Activated CD4-positive, alpha-beta T cell treated with anti-CD3 and anti-CD28 coated beads for 24 hours (primary cell): Measurements from ENCODE around the gene EFCC1.
"Not testable (repeated sequence)": the region's sequence is repeated elsewhere in the genome, so short reads cannot be mapped to it uniquely, and the experiment has no call there.

Experiments
- DNase-seq, 2 donors: peaks; one replicate each; pipeline ENCODE4 v3.0.0-alpha.2; 2020; ENCODE audit warnings: low read depth in 2 of 2

Gene EFCC1

DNA sequence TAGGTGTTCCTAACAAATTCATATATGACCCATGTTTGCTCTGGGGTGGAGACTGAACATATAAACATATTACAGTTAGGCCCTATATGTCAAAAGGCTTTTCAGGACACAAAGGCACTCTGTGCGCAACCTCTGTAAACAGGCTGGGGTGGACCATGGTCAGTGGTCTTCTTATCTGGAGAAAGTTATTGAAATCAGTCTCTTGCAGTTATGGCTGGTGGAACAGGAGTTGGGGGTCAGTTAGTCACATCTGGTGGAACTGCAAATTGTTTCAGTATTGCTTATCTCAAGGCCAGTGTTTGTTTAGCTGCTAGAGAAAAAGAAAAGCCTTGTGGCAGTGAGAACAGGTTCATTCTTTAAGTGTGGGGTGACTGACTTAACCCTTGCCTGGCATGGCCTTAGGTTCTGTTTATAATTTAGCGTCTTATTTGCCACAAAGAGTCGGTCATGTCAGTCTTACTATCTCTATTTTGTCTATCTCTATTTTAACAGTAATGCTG is 53.6 kb downstream of the EFCC1 start:
- no peak for DNase-seq

GRCh38 chr3:129056451-129057173 is 55.5 kb downstream of the EFCC1 start:
- DNase-seq, result no peak

GRCh38 chr3:129057249-129057648 is 56.1 kb downstream of the EFCC1 start:
- no peak for DNase-seq

DNA sequence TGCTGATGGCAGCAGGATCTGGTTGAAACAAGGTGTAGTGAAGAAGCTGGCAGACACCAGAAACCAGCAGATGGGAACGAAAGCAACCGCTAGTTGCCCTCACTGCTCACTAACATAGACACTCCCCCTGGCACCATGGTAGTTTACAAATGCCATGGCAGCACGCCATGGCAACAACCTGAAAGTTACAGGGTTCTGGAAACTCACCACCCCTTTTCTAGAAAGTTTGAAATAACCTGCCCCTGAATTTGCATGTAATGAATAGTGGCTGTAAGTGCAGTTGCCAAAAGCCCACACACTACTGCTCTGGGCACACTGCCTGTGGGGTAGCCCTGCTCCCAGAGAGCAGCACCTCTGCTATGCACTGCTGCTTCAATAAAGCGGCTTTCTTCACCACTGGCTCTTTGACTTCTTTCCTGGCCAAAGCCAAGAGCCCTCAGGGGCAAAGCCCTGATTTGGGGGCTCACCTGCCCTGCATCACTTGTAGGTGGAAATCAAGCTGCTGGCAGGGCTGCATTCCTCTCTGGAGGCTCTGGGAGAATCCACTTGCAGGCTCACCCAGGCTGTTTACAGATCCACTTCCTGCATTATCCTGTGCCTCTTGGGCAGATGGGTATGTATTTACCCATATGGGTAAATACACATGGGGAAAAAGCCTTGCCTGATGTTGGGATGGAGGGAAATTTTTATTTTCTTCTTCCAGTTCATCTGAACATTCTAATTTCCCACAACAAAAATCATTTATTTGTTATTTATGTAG is 57.5 kb downstream of the EFCC1 start:
- DNase-seq, result no peak

DNA sequence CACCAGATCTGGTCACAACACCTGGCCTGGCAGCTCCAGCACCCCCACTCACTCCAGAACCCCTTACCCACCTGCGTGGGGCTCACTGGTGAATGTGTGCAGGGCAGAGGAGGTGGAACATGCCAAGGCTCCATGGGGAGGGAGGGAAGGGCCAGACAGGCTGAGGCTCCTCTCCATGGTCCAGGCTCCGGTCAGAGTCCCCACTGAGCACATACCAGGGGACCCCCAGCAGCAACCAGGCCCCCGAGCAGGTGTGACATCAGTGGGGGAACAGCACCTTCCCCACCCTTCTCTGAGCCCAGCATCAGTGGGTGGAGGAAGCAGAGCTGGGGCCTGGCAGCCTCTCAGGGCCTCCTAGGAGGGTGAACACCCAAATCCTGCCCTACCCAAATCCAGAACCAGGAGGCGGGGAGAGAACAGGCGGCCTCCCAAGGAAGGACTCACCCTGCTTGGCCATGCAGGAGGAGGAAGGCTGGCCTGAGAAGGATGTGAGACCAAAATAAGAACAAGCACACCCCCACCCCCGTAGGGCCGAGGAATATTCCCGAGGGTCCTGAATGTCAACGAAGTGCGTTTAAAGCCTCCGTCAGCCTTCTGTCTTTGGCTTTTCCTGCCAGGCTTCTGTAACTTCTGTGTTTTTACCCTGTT is 58.3 kb downstream of the EFCC1 start:
- DNase-seq, result no peak

DNA sequence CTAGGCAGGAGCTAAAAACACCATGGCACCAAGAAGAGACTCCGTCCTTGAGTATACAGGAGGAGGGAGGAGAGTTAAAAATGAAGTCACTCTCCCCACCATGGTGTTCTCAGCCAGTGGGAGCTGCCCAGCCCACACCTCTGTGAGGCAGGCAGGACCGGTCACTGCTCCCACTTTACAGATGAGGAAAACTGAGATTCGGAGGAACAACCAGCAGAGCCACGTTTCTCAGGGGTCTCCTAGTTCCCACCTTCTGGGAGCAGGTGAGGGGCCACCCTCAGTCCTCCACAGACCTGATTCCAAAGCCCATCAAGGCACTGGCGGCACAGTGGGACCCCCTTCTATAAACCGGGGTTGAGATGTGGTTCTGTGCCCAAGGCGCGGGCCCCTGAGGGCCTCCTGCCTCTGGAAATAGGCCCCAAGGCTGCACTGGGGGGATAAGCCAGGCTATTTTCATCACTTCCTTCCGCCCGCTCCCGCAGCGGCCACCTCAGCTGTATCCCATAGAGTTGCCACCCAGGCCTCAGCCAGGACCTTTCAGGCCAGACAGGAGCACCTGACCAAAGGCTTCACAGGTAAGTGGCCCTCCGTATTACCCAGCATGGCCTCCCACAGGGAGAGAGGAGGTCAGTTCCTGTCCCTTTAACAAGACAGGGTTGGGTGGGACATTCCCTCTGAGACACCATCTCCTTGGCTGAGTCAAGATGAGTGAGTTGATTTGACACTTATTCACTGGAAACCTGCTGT is 59.3 kb downstream of the EFCC1 start, which contains the start of gene GP9:
TSS of gene GP9 (plus strand) at position 504 of the 747 bp plus-strand sequence. CDS start 961 bp downstream, outside the sequence.
- DNase-seq, result no peak

- no peak for DNase-seq
Measured at GRCh38 chr3:129061023-129061887, 60.2 kb downstream of the EFCC1 start.

GRCh38 chr3:129061888-129062834 is 61.1 kb downstream of the EFCC1 start:
- DNase-seq, result no peak

- no peak for DNase-seq
Measured at GRCh38 chr3:129063091-129063640, 62.1 kb downstream of the EFCC1 start.

- no peak for DNase-seq
Measured at GRCh38 chr3:129063841-129064482, 62.9 kb downstream of the EFCC1 start.

DNA sequence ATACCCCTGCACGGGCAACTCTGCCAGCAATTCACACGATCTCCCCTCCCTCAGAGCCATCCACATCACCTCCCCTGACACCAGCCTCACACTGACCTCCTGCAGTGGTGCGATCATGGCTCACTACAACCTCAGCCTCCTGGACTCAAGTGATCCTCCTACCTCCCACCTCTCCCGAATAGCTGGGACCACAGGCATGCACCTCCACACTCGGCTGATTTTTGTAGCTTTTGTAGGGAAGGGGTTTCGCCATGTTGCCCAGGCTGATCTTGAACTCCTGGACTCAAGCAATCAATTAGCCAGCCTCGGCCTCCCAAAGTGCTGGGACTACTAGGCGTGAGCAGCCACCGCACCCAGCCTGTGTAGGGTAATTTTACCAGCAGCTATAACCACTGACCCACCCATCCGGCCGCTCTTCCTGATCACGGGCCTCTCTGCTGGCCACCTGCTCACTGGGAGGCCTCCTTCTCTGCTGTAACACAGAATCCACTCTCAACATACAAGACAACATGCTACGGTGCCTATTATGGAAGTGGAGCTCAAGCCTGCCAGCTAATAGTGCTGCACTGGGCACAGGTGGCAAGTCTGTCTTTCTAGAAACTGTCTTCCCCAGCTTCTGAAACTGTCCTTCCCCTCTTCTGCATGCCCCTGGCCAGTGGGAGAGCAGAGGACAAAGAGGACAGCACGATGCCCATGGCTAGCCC is 64.1 kb downstream of the EFCC1 start:
- DNase-seq, result no peak

- no peak for DNase-seq
Measured at GRCh38 chr3:129065720-129066073, 64.6 kb downstream of the EFCC1 start.

GRCh38 chr3:129067719-129068118 is 66.6 kb downstream of the EFCC1 start:
- DNase-seq, result not testable (repeated sequence)

DNA sequence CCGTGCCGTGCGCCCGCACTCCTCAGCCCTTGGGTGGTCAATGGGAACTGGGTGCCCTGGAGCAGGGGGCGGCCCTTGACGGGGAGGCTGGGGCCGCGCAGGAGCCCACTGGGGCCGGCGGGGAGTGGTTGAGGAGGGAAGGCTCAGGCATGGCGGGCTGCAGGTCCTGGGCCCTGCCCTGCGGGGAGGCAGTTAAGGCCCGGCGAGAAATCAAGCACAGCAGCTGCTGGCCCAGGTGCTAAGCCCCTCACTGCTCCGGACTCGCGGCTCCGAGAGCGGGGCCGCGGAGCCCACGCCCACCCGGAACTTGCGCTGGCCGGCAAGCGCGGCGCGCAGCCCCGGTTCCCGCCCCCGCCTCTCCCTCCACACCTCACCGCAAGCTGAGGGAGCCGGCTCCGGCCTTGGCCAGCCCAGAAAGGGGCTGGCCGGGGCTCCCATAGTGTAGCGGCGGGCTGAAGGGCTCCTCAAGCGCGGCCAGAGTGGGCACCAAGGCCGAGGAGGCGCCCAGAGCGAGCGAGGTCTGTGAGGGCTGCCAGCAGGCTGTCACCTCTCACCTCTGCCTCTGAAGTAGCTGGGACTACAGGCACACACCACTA is 67.3 kb downstream of the EFCC1 start:
- DNase-seq, result no peak

GRCh38 chr3:129069313-129070085 is 68.4 kb downstream of the EFCC1 start:
- DNase-seq, result not testable (repeated sequence)

DNA sequence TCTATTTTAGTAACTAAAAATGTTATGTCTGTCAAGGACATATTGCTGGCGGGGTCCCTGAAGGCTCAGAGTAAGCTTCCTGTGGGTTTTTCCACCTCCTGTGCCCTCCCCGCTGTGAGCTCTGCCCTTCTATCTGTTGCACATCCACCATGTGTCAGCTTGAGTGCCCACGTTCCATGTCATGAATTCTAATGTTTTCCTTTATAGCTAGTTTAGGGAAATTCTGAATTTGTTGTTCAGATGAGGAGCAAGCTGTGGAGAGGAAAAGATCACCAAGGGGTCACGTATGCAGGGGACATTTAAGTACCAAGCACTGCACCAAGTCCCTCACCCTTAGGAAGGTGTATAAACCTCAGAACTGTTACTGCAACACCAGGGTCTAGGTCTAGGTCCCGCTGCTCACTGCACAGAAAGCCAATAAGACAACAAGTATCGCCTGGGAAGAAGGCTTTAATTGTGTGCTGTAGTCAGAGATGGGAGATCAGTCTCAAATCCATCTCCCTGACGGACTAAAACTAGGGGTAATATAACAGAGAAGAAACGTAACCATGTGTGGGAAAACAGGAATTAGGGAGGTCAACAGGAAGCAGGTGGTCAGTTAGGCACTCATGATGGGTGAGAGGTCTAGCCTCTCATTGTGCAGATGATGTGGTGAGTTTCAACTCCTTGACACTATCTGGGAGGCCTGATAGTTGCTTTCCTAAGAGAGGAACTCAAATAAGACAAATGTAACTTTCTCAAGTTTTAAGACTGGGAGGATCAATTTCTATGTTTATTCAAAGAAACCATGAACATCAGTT is 69.2 kb downstream of the EFCC1 start:
- DNase-seq, result no peak
